Fibroblast of peridontal ligament (primary cell): ENCODE measurements around the gene PCSK9.
"Not testable (repeated sequence)": the region's sequence is repeated elsewhere in the genome, so short reads cannot be mapped to it uniquely, and the experiment has no call there.

Experiments
- DNase-seq: peaks from one replicate; pipeline ENCODE4 v3.0.0-alpha.2; 2010; ENCODE audit errors: extremely low read depth

Gene PCSK9

DNA sequence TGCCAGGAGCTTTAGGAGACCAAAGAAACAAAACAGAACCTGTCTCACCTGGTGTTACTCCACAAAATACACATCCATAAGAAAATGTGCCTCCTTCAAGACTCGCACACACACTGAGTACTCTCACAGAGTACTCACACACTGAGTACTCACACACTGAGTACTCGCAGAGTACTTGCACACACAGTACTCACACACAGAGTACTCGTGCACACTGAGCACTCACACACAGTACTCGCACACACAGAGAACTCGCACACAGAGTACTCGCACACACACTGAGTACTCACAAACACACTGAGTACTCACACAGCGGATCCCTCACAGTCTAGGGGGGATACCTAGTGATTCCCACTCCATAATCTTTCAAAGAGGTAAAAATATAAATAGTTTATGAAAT lies 40.3 kb downstream of the PCSK9 start:
- no peak for DNase-seq

DNA sequence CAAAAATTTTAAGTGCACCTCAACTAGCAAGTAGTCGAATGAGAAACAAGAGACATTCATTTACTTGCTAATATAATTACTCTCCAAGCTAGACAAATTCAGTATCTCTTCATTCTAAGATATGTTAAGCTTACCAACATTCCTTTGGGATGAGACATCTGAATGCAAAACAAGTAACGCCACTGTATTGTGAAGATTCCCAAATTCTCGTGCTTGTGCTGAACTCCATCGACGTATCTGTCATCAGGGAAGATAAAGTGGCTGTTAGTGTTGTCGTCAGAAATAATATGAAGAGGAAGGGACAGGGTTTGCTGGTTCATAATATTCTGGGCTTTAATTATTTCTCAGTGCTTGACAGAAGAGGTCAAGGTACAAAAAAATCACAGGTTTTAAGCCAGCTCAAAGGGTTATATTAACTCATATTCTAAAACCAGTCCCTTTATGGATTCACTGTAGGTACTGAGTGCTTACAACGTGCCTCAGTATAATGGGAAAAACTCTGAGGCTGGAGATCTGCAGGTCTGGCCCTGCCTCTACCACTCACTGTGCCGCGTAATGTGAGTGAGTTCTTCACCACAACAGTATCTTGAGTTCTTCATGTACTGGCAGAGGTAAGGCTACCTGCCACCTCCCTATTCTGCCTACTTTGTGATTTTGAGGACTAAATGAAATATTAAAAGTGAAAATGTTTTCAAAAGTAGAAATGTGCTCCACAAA lies 42.0 kb downstream of the PCSK9 start:
- DNase-seq, result peak; percentile 55

DNA sequence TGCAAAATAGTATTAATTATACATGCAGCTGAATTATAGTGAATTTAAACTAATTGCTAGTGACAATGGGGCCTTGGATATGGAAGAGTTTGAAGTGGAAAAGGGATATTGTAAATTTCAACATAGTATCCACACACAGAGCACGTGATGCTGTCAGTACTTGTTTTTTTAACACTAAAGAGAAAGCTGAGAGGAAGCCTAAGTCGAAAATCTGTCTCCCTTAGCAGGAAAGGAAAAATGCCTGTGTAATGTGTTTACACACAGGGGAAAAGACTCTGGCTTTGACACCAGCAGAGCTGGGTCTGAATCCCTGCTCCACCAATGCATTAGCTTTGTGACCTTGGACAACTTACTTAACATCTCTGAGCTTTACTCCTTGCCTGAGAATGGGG lies 42.6 kb downstream of the PCSK9 start:
- peak; percentile 61 for DNase-seq

DNA sequence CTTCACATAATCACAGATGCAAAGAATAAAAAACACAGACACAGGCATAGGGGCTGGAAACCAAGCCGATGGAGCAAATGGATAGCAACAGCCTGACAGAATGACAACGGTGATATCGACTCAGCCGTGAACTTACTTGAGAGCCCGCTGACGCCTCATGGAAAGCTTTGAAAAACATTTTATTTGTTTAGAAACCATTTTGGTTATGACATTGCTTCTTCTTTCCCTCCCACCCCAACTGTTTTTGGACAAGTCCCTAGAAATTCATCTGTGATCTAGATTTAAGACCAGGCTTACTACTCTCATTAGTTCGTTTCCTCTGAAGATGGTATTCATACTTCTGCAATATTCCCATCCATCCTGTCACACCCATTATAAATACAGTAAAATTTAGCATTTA lies 44.9 kb downstream of the PCSK9 start:
- no peak for DNase-seq

DNA sequence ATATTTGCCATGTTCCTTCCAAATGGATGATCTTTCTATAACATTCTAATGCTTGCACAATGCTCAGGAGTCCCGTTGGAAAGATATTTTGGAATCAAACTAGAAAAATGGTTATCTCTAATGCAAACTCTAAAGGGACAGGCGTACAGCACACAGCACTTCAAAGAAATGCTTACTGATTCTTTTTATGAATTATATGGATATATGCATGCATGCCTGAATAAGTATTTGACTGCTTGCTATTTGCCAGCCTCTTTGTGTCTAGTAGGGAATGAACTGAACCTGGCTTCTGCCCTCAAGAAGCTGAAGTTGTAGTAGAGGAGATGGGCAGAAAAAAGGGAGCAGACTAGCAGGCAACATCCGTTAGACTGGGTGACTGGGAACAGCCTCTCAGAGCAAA lies 48.1 kb downstream of the PCSK9 start:
- DNase-seq, result no peak

DNA sequence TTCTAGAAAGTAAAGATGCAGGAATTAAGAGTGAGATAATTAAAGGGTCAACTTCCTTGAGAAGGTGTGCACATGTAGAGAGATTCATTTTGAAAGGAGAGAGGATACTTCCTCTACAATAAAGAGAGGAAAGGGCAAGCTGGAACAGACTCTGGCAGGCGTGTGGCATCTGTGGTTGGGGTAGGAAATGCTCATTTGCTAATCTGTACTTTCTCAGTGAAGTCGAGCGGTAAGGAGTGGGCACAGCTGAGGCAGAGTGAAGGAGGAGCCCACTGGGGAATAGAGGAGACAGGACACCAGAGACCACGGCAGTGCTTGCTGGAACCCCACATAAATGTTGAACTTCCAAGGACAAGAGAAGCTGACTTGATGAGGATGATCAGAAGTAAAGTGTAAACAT lies 49.1 kb downstream of the PCSK9 start:
- DNase-seq, result no peak

DNA sequence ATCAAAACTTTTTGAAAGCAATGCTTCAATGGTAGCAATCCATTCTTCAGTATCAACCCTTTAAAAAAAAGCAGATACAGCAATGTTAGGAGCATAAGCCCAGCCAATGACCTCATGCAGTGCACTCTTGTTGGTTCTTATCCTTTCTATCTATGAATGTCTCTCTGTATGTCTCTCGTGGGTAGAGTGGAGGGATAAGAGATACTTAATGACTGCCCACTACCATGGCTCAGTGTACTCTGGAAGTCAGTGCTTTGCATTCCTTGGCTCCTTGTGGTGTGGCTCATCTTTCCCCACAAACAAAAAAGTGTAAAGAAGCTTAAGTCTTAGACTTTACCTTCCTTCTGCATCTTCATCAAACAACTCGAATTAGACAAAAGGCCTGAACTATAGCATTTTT lies 50.3 kb downstream of the PCSK9 start:
- no peak for DNase-seq

DNA sequence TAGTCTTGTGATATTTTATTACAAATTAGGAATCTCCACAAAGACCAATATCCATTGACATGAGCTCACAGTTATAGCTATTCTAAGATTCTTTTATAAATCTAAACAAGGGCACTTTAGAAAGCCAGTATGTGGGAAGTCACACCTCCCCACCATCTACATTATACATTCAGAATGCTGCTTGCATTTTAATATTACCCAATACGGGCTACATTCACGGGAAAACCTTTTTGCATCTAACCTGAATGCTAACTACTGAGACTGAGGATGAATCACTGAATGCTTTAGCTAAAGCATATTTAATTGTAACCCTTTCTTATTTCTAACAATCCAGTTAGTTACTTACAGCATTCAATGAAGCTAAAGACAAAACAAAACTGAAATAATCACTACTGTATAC lies 53.1 kb downstream of the PCSK9 start:
- DNase-seq, result no peak

DNA sequence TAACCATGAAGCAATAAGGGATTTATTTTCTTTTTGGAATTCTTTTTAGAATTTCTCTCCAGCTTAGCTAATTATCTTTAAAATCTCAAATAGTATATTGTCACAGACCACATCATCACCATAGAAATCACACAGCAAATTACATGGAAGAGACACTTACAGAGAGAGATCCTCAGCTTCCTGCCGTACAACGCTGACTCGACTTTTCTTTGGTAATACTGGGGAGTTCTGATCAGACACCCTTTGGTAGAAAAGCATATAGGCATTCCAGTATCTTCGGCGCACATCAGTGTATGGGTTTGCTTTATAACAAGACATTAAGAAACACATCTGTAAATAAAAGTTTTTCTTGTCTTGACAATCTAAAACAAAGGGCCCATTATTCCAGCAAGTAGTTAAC lies 55.7 kb downstream of the PCSK9 start:
- no peak for DNase-seq

DNA sequence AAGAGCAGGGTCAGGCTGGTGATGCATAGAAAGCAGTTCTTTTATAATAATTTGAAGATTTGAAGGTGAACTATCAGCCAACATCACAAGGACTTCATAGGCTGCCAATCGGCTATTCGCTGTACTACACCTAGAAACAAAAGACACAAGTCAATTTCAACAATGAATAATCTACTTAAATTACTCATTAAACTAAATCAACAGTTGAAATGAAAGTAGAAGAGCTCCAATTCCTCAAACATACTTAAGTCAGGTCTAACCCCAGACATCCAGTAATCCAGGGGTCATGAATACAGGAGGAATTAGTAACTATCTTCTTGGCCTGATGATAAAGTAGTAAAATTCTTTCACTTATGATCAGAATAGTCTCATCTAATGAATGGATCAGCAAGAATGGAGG lies 64.5 kb downstream of the PCSK9 start:
- DNase-seq, result no peak

DNA sequence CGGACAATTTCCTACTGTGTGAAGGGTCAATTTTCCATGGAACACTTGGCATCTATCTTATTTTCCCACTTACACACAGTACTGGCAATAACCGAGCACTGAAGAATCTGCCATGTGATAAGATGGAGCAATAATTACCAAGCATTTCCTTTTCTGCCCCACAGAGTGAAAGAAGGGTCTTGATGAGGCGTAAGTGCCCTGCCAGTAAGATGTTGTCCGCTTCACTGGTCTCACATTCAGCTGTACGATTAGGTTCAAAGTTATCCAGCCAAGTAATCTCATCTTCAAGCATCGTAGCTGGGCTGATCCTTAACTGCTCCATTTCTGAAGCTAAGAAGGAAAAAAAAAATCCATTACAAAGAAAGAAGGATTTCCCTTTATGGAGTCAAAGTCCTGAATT lies 67.8 kb downstream of the PCSK9 start:
- no peak for DNase-seq

DNA sequence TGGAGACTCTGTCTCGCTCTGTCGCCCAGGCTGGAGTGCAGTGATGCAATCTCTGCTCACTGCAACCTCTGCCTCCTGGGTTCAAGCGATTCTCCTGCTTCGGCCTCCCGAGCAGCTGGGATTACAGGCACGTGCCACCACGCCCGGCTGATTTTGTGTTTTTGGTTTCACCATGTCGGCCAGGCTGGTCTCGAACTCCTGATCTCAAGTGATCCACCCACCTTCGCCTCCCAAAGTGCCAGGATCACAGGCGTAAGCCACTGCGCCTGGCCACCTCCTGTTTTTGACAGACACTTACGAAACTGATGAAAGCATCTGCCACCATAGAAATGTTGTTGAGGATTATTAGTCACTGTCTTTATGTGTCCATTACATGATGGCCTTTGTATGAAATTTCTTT lies 69.7 kb downstream of the PCSK9 start:
- DNase-seq, result not testable (repeated sequence)
